Measurements from ENCODE around the gene TK2. TPM values are rescaled to one million over a fixed set of nuclear protein-coding genes. Genes with fewer than 3 reads are reported as not detected.

TK2 gene
- total and polyA plus RNA-seq, 5 donors, result 18.2 to 25.6 (median 24.4) TPM

DNA sequence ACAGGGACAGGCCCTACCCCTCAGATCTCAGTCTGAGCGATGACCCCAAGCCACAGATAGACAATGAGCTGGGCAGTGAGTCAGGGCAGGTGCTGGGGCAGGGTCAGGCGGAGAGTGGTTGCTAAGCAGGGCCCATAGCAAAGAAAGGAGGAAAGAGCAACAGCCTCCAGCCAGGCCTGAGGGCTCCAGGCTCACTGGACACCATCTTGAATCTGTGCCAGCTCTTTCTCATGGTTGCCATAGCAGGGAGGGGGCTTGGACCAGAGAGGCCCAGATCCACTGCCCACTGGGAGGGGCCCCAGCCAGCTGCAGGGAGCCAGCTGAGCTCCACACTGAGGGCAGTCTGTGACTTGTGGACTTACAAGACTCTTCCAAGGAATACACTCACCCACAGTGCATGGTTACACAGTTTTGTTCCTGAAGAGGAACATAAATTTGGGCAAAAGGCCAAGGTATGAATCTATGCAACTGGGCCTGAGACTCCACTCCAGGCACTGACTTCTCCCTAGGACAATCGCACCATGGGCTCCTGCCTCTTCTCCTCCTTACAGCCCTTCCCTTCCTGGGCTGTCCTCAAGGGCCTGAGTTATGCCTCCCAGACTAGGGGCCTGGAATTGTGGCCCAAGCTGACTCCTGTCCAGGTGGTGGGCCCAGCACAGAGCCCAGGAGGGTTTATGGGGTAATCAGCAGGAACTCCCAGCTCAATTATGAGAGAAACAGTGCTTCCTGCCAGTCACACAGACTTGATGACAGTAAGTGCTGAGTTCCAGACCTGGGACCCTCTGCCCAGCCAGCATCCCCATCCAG is 62.9 kb downstream of the TK2 start:
- H3K27me3 ChIP-seq (ENCODE audit: control insufficient read depth, insufficient read depth), result no peaks in the 10 kb centered on the region
- peaks cover 9% of the 10 kb centered on the region for H3K4me1 ChIP-seq (ENCODE audit: control insufficient read depth, insufficient read depth, low read length)
- DNase-seq (peak in 2 of 3 donors; percentile 48 to 85), ATAC-seq (peak; percentile 42 to 80)
- 56% methylated on average over 3 of the region's 3 CpGs for WGBS
- H3K27ac ChIP-seq (ENCODE audit: low read length), result no peak overlapping the region
- H3K4me3 ChIP-seq (ENCODE audit: low read length), result no peak overlapping the region
- no peaks in the 10 kb centered on the region for H3K9me3 ChIP-seq (ENCODE audit: control insufficient read depth, low read length)
- intact Hi-C loops (cut with DNase I), result loop anchor here in 2 of 4 donors (5.0 to 10.0 kb wide), 2 partner anchors 118 to 130 kb away; partner anchors contain the start of gene CMTM3 (in 1 of the 2)

DNA sequence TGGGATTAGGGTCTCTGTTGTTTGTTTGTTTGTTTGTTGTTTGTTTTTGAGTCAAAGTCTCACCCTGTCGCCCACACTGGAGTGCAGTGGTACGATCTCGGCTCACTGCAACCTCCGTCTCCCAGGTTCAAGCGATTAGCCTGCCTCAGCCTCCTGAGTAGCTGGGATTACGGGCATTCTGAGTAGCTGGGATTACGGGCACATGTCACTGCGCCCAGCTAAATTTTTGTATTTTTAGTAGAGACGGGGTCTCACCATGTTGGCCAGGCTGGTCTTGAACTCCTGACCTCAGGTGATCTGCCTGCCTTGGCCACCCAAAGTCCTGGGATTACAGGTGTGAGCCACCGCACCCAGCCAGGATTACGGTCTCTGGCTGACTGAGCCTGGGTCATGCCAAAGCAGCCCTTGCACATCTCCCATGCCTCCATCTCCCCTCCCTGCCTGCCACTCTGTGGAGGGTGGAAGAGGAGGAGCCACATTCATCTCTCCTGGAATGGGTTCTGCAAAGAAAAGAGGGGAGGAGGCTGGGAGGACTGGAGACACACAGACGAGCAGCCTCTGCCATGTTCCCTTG is 63.6 kb downstream of the TK2 start:
- H3K27me3 ChIP-seq (ENCODE audit: control insufficient read depth, insufficient read depth), result no peaks in the 10 kb centered on the region
- H3K27ac ChIP-seq (ENCODE audit: low read length), result no peak overlapping the region
- no peak for ATAC-seq
- intact Hi-C loops (cut with DNase I), result loop anchor here in 2 of 4 donors (5.0 to 10.0 kb wide), 2 partner anchors 119 to 129 kb away; partner anchors contain the start of gene CMTM3 (in 1 of the 2)
- no peaks in the 10 kb centered on the region for H3K9me3 ChIP-seq (ENCODE audit: control insufficient read depth, low read length)
- no peak for DNase-seq
- H3K4me3 ChIP-seq (ENCODE audit: low read length), result no peak overlapping the region
- peaks cover 9% of the 10 kb centered on the region for H3K4me1 ChIP-seq (ENCODE audit: control insufficient read depth, insufficient read depth, low read length)
- WGBS, result 93% methylated on average over 12 of the region's 12 CpGs

DNA sequence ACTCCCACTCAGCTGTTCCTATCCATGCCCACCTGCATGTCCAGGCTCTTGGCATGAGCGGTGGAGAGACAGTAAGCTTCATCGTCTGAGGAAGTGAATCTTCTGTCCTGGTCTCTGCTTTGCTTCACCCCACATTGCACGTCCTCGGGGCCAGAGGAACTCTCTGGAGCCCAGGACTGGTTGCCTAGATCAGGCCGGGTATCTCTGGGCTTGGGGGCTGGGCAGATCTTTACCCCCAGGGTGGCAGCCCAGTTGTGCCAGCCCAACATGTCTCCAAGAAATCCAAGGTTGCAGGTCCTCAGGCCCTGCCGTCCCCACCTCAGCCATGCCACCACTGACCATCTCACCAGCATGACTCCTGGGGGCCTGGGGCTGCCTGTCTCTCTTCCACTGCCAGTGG is 64.5 kb downstream of the TK2 start:
- H3K9me3 ChIP-seq (ENCODE audit: control insufficient read depth, low read length), result no peaks in the 10 kb centered on the region
- 90% methylated on average over 6 of the region's 6 CpGs for WGBS
- peaks cover 9% of the 10 kb centered on the region for H3K4me1 ChIP-seq (ENCODE audit: control insufficient read depth, insufficient read depth, low read length)
- intact Hi-C loops (cut with DNase I), result loop anchor here in 2 of 4 donors (5.0 to 10.0 kb wide), 2 partner anchors 119 to 128 kb away; partner anchors contain the start of gene CMTM3 (in 1 of the 2)
- H3K27ac ChIP-seq (ENCODE audit: low read length), result no peak overlapping the region
- no peaks in the 10 kb centered on the region for H3K27me3 ChIP-seq (ENCODE audit: control insufficient read depth, insufficient read depth)
- DNase-seq, result no peak
- no peak overlapping the region for H3K4me3 ChIP-seq (ENCODE audit: low read length)
- no peak for ATAC-seq

DNA sequence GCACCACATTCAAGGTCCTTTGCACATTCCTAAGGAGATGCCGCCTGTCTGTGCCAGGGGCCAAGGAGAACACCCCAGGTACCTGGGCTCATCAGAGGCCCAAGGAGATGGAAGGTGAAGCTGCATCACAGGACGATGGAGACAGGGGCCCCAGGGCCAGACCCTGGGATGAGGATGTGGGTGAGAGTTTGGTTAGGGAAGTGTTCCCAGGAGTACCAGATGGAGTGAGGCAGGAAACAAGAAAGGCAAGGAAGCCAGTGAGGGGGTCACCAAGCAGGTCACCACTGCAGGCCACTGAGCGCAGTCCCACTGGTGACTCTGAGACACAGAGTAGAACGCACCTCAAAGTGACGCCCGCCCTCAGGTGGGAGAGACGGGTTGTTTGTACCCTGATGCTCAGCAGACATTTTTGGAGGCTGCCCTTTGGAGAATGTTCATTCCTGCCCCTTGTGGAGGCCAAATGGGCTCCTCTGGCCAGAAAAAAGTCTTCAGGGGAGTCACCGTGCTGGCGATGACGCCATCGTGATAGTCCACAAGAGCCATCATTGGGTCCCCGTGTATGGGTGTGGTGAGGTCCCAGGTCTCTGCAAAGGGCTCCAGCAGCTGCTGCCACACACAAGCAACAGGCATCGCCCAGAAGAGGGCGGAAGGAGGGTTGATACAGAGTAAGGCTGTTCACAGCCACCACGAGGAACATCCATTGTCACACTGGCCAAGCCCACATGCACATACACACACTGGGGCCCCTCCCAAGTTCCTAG is 65.3 kb downstream of the TK2 start:
- DNase-seq, result no peak
- Histone ChIP-seq H3K27ac (ENCODE audit: low read length) (no peak overlapping the region), H3K4me3 (ENCODE audit: low read length) (no peak overlapping the region), H3K9me3 (ENCODE audit: control insufficient read depth, low read length) (no peaks in the 10 kb centered on the region), H3K27me3 (ENCODE audit: control insufficient read depth, insufficient read depth) (no peaks in the 10 kb centered on the region), H3K4me1 (ENCODE audit: control insufficient read depth, insufficient read depth, low read length) (peaks cover 9% of the 10 kb centered on the region)
- no peak for ATAC-seq
- intact Hi-C loops (cut with DNase I), result loop anchor here in 3 of 4 donors (5.0 to 10.0 kb wide), 3 partner anchors 77 to 127 kb away; partner anchors contain the start of gene CMTM3 (in 1 of the 3)
- 87% methylated on average over 15 of the region's 15 CpGs for WGBS

DNA sequence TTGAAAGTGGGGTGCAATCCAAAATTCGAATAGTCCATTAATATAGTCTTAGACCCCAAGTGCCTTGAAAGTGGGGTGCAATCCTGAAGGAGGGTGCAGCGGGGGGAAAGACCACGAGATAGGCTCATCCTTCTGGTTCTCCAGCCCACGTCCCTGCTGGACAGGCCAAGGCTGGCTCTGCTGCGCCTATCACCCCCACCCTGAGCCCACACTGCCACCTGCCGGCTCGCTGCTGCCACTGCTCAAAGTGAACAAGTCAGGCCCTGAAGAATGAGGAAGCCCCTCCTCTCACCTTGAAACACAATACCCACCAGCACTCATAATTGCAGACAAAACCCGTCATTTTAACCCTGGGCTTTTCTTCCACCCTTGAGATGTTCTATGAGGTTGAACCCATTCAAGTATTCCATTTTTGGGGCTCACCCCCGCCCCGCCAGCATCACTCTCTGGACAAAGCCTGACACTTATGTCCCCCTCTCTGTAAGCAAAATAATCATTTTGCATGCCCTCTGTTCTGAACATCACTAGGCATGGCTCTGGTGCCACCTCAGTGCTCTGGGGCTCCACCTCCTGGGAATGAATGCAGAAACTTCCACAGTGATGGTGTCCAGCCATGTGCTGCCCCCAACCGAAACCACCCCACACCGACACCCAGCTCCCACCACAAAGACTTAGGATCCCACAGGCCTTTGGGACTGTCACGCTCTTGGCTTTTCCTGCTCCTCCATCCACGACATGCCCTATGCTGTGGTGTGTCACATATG is 66.1 kb downstream of the TK2 start:
- peak; percentile 46 to 78 for ATAC-seq

DNA sequence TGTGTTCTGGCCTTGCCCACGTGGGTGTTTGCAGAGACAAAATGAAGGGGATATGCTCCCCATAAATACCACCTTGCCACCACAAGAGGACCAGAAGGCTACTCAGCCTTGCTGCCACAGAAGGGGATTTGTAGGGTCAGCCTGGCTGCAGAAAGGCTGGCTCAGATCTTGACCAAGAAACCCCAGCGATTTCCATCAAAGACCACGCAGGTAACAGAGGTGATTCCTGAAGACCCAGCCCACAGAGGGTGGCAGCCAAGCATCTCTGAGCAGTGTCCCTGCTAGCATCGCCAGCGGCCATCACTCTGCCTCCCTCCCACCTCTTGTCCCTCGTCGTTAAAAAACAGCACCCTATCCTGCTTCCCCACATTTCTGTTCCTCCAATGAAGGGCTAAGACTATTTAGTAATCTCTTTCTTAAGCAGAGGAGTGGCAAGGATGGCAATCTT is 68.0 kb downstream of the TK2 start:
- H3K4me1 ChIP-seq (ENCODE audit: control insufficient read depth, insufficient read depth, low read length), result peaks cover 6% of the 10 kb centered on the region
- no peak overlapping the region for H3K27ac ChIP-seq (ENCODE audit: low read length)
- ATAC-seq (no peak), DNase-seq (no peak)
- H3K9me3 ChIP-seq (ENCODE audit: control insufficient read depth, low read length), result no peaks in the 10 kb centered on the region
- intact Hi-C loops (cut with DNase I), result loop anchor here in 3 of 4 donors (2.0 to 10.0 kb wide), 4 partner anchors 75 to 125 kb away; partner anchors contain the start of gene CMTM3 (in 1 of the 3)
- 72% methylated on average over 7 of the region's 7 CpGs for WGBS
- H3K27me3 ChIP-seq (ENCODE audit: control insufficient read depth, insufficient read depth), result no peaks in the 10 kb centered on the region
- no peak overlapping the region for H3K4me3 ChIP-seq (ENCODE audit: low read length)

More for the DNA sequence above, 66.1 kb downstream of the TK2 start:
- intact Hi-C loops (cut with DNase I), result loop anchor here in 3 of 4 donors (2.0 to 10.0 kb wide), 4 partner anchors 77 to 127 kb away; partner anchors contain the start of gene CMTM3 (in 1 of the 3)
- Histone ChIP-seq H3K27me3 (ENCODE audit: control insufficient read depth, insufficient read depth) (no peaks in the 10 kb centered on the region), H3K4me3 (ENCODE audit: low read length) (no peak overlapping the region), H3K9me3 (ENCODE audit: control insufficient read depth, low read length) (no peaks in the 10 kb centered on the region), H3K4me1 (ENCODE audit: control insufficient read depth, insufficient read depth, low read length) (peaks cover 9% of the 10 kb centered on the region), H3K27ac (ENCODE audit: low read length) (no peak overlapping the region)
- WGBS, result 42% methylated on average over 14 of the region's 14 CpGs
- DNase-seq, result peak; percentile 77 to 93 (median 92)

DNA sequence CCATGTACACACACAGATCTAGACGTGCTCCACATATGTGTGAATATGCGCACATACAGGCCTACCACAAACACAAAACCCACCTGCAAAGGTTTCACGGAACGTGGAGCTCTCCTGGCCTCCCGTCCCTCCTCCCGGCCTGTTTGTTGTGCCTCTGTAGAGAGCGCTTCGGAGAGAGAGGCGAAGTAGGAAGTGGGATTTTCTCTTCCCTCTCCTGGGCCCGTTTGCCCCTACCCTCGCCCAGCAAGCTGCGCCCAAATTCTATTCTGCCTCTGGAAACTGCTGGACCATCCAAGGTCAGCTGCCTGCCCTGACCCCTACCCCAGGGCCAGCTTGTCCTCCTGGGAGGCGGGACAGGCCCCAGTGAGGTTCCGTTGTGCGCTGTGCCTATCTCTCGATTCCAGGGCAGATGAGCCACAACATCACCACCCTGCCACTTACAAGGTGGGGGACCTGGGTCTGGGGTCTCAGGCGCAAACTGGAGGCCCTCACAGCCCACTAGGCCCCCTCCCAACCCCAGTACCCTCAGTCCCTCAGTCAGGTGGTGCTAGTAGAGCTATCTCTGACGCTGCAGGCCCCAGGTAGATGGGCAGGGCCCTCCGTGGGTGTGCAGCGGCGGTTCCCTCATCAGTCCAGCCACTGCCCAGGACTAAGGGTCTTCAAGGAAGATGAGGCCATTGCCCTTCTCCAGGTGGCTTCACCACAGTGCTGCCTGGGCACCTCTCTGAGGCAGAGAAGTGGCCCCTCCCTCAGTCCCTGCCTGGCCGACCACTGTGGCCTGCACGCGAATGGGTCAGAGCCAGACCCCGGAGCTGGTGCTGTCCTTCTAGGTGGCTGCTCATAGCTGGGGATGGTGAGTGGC is 68.6 kb downstream of the TK2 start:
- DNase-seq, result peak in 1 of 3 donors; percentile 22
- 90% methylated on average over 25 of the region's 25 CpGs for WGBS

DNA sequence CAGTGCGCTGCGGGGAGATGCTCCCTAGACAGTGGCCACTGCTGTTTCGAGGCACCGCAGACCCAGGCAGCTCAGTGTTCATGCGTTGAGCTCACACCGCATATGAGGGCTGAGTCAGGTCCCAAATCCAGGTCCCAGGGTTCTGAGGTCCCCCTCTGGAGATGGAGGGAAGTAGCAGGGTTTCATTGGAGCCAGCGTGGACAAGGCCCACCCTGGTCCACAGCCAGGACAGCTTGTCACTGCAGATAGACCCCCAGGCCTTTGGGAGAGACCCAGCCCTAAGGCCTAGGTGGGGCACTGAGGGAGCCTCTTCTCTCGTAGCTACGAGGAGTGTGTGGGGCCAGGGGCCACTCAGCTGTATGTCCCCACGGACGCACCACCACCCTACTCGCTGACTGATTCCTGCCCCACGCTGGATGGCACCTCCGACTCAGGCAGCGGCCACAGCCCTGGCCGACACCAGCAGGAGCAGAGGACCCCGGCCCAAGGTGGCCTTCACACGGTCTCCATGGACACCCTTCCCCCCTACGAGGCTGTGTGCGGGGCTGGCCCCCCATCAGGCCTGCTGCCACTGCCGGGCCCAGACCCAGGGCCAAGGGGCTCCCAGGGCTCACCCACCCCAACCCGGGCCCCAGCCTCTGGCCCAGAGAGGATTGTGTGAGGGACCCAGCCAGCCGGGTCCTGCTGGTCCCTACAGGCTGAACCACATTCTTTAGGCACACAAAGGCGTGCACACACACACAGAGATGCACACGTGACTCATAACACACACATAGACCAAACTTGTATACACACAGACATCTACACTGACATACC is 69.4 kb downstream of the TK2 start:
- H3K9me3 ChIP-seq (ENCODE audit: control insufficient read depth, low read length), result no peaks in the 10 kb centered on the region
- peak in 1 of 3 donors; percentile 10 for DNase-seq
- no peak overlapping the region for H3K4me3 ChIP-seq (ENCODE audit: low read length)
- WGBS, result 88% methylated on average over 25 of the region's 25 CpGs
- intact Hi-C loops (cut with DNase I), result loop anchor here in 2 of 4 donors (5.0 to 10.0 kb wide), 3 partner anchors 73 to 124 kb away; partner anchors contain the start of gene CMTM3 (in 1 of the 2)
- no peak overlapping the region for H3K27ac ChIP-seq (ENCODE audit: low read length)
- no peaks in the 10 kb centered on the region for H3K27me3 ChIP-seq (ENCODE audit: control insufficient read depth, insufficient read depth)
- no peak for ATAC-seq
- no peaks in the 10 kb centered on the region for H3K4me1 ChIP-seq (ENCODE audit: control insufficient read depth, insufficient read depth, low read length)

More for the DNA sequence above, 68.6 kb downstream of the TK2 start:
- Histone ChIP-seq H3K9me3 (ENCODE audit: control insufficient read depth, low read length) (no peaks in the 10 kb centered on the region), H3K4me3 (ENCODE audit: low read length) (no peak overlapping the region), H3K27me3 (ENCODE audit: control insufficient read depth, insufficient read depth) (no peaks in the 10 kb centered on the region), H3K27ac (ENCODE audit: low read length) (no peak overlapping the region), H3K4me1 (ENCODE audit: control insufficient read depth, insufficient read depth, low read length) (no peaks in the 10 kb centered on the region)
- intact Hi-C loops (cut with DNase I), result loop anchor here in 2 of 4 donors (5.0 to 10.0 kb wide), 3 partner anchors 74 to 124 kb away; partner anchors contain the start of gene CMTM3 (in 1 of the 2)
- no peak for ATAC-seq

All from right cardiac atrium (tissue), 5 donors.